ENCODE measurements around the gene NLRP13.

The NLRP13 gene

DNA sequence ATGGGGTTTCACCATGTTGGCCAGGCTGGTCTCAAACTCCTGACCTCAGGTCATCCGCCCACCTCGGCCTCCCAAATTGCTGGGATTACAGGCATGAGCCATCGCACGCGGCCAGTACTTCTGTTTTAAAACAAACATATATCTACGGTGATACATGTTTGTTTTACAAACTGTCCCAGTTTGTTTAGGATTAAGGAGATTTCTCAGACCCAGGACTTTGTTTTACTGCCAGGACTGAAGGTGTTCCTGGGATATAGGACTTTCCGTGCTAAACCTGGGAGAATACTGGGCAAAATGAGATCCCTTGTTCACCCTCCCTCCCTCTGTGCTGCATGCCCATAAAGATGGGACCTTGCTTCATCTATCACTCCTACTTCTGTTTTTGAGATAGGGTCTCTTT is 24.3 kb upstream of the NLRP13 start:
- no peak for TF ChIP-seq CEBPB (IDR thresholded peaks at IDR 0.05)
- TF ChIP-seq RAD21 (IDR thresholded peaks at IDR 0.05; ENCODE audit: low read depth), result no peak
- TF ChIP-seq NFIC (IDR thresholded peaks at IDR 0.05), result no peak
- TF ChIP-seq TEAD4 (IDR thresholded peaks at IDR 0.05), result no peak
- TF ChIP-seq, protein P1, sequence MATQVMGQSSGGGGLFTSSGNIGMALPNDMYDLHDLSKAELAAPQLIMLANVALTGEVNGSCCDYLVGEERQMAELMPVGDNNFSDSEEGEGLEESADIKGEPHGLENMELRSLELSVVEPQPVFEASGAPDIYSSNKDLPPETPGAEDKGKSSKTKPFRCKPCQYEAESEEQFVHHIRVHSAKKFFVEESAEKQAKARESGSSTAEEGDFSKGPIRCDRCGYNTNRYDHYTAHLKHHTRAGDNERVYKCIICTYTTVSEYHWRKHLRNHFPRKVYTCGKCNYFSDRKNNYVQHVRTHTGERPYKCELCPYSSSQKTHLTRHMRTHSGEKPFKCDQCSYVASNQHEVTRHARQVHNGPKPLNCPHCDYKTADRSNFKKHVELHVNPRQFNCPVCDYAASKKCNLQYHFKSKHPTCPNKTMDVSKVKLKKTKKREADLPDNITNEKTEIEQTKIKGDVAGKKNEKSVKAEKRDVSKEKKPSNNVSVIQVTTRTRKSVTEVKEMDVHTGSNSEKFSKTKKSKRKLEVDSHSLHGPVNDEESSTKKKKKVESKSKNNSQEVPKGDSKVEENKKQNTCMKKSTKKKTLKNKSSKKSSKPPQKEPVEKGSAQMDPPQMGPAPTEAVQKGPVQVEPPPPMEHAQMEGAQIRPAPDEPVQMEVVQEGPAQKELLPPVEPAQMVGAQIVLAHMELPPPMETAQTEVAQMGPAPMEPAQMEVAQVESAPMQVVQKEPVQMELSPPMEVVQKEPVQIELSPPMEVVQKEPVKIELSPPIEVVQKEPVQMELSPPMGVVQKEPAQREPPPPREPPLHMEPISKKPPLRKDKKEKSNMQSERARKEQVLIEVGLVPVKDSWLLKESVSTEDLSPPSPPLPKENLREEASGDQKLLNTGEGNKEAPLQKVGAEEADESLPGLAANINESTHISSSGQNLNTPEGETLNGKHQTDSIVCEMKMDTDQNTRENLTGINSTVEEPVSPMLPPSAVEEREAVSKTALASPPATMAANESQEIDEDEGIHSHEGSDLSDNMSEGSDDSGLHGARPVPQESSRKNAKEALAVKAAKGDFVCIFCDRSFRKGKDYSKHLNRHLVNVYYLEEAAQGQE (IDR thresholded peaks at IDR 0.05; ENCODE audit: low read depth), result no peak
- no peak for TF ChIP-seq YY1 (IDR thresholded peaks at IDR 0.05; ENCODE audit: low read depth)
- TF ChIP-seq, protein P2, sequence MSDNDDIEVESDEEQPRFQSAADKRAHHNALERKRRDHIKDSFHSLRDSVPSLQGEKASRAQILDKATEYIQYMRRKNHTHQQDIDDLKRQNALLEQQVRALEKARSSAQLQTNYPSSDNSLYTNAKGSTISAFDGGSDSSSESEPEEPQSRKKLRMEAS (IDR thresholded peaks at IDR 0.05), result no peak
- no peak for TF ChIP-seq CREB1 (IDR thresholded peaks at IDR 0.05; ENCODE audit: low read depth)
- no peak for TF ChIP-seq EP300 (IDR thresholded peaks at IDR 0.05; ENCODE audit: borderline replicate concordance)
- TF ChIP-seq EGR1 (IDR thresholded peaks at IDR 0.05), result no peak
- TF ChIP-seq TCF12 (IDR thresholded peaks at IDR 0.05; ENCODE audit: low read depth), result no peak
- no peak for TF ChIP-seq ZBTB7A (IDR thresholded peaks at IDR 0.05; ENCODE audit: low read depth)
- TF ChIP-seq FOXM1 (IDR thresholded peaks at IDR 0.05; ENCODE audit: borderline replicate concordance, low read depth), result no peak
- no peak for TF ChIP-seq TAF1 (IDR thresholded peaks at IDR 0.05; ENCODE audit: low read depth)
- TF ChIP-seq, protein P3, sequence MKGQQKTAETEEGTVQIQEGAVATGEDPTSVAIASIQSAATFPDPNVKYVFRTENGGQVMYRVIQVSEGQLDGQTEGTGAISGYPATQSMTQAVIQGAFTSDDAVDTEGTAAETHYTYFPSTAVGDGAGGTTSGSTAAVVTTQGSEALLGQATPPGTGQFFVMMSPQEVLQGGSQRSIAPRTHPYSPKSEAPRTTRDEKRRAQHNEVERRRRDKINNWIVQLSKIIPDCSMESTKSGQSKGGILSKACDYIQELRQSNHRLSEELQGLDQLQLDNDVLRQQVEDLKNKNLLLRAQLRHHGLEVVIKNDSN (IDR thresholded peaks at IDR 0.05), result no peak

DNA sequence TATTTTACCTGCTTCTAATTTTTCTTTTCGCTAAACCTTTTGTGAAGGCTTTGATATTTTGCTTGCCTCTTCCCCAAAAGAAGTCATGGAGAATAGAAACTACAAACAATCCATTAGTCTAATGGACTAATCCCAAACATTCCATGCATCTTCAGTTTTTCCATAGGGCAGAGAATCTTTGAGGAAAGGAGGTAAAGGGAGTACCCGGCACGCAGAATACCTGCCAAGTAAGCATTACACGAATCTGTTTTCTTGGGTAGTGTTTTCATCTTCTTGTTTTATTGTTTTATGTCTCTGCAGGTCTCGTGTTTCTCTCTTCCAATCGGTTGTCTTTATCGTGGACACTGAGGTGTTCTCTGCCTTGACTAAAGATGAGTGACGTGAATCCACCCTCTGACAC is 15.4 kb upstream of the NLRP13 start, which contains the start of gene NLRP8:
Gene NLRP8 (plus strand): TSS at position 301 of the 400 bp plus-strand sequence.
- TF ChIP-seq TCF12 (IDR thresholded peaks at IDR 0.05; ENCODE audit: low read depth) (no peak), TEAD4 (IDR thresholded peaks at IDR 0.05) (no peak), EGR1 (IDR thresholded peaks at IDR 0.05) (no peak), RAD21 (IDR thresholded peaks at IDR 0.05; ENCODE audit: low read depth) (no peak), ZBTB7A (IDR thresholded peaks at IDR 0.05; ENCODE audit: low read depth) (no peak)
- TF ChIP-seq, protein P1 (IDR thresholded peaks at IDR 0.05; ENCODE audit: low read depth), result no peak
- TF ChIP-seq, protein P3 (IDR thresholded peaks at IDR 0.05), result no peak
- TF ChIP-seq, protein P2 (IDR thresholded peaks at IDR 0.05), result no peak

DNA sequence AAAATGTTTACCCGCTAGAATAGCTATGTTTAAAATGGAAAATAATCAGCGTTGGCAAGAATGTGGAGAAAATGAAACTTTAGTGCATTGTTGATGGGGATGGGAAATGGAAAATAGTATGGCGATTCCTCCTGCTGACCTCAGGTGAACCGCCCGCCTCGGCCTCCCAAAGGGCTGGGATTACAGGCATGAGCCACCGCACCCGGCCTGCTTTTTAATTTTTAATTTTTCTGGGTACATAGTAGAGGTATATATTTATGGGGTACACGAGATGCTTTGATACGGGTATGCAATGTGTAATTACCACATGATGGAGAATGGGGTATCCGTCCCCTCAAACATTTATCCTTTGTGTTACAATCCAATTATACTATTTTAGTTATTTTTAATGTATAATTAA is 8.2 kb upstream of the NLRP13 start:
- TF ChIP-seq EP300 (IDR thresholded peaks at IDR 0.05; ENCODE audit: borderline replicate concordance), result no peak
- TF ChIP-seq, protein P1 (IDR thresholded peaks at IDR 0.05; ENCODE audit: low read depth), result no peak
- TF ChIP-seq, protein P2 (IDR thresholded peaks at IDR 0.05), result no peak

DNA sequence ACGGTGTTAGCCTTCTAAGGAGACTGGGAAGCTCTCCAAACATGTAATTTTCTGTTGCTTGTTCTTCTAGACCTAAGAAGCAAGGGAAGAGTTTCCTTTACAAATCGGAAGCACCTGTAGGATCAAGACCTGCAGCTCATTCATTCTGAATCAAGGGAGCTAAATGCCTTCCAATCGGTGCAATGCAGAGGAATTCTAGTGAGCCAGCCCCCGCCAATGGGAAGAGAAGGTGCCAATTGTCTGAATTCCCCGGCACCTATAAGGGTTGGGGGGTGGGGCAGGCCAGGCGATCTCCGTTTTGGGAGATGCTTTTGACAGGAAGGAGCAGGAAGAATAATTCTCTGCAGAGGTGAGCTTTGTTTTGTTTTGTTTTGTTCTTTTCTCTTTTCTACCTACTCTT is 7.1 kb upstream of the NLRP13 start:
- TF ChIP-seq CEBPB (IDR thresholded peaks at IDR 0.05) (no peak), RAD21 (IDR thresholded peaks at IDR 0.05; ENCODE audit: low read depth) (no peak), EGR1 (IDR thresholded peaks at IDR 0.05) (no peak), TEAD4 (IDR thresholded peaks at IDR 0.05) (no peak), FOXM1 (IDR thresholded peaks at IDR 0.05; ENCODE audit: borderline replicate concordance, low read depth) (no peak), YY1 (IDR thresholded peaks at IDR 0.05; ENCODE audit: low read depth) (no peak), TAF1 (IDR thresholded peaks at IDR 0.05; ENCODE audit: low read depth) (no peak), NFIC (IDR thresholded peaks at IDR 0.05) (no peak), EP300 (IDR thresholded peaks at IDR 0.05; ENCODE audit: borderline replicate concordance) (no peak), TCF12 (IDR thresholded peaks at IDR 0.05; ENCODE audit: low read depth) (no peak), CREB1 (IDR thresholded peaks at IDR 0.05; ENCODE audit: low read depth) (no peak), ZBTB7A (IDR thresholded peaks at IDR 0.05; ENCODE audit: low read depth) (no peak)
- TF ChIP-seq, protein P2 (IDR thresholded peaks at IDR 0.05), result no peak
- TF ChIP-seq, protein P3 (IDR thresholded peaks at IDR 0.05), result no peak
- TF ChIP-seq, protein P1 (IDR thresholded peaks at IDR 0.05; ENCODE audit: low read depth), result no peak
